Measurements from ENCODE around the gene ZNF410.

GRCh38 chr14:73859145-73859544 is 27.5 kb upstream of the ZNF410 start:
- TF ChIP-seq CTCF (IDR thresholded peaks at IDR 0.05) = no peak
- no peak for TF ChIP-seq POLR2A (IDR thresholded peaks at IDR 0.05)

Data from thyroid gland (tissue), 4 donors.